HG03460 (cell line): ENCODE measurements around the gene CDH16.
"Not testable (repeated sequence)": the region's sequence is repeated elsewhere in the genome, so short reads cannot be mapped to it uniquely, and the experiment has no call there.

Experiments
- ATAC-seq: cut with Tn5 transposase; IDR thresholded peaks from one replicate; pipeline ENCODE4 v1.9.1; 2021; ENCODE audit not compliant: unreplicated experiment

Gene CDH16

DNA sequence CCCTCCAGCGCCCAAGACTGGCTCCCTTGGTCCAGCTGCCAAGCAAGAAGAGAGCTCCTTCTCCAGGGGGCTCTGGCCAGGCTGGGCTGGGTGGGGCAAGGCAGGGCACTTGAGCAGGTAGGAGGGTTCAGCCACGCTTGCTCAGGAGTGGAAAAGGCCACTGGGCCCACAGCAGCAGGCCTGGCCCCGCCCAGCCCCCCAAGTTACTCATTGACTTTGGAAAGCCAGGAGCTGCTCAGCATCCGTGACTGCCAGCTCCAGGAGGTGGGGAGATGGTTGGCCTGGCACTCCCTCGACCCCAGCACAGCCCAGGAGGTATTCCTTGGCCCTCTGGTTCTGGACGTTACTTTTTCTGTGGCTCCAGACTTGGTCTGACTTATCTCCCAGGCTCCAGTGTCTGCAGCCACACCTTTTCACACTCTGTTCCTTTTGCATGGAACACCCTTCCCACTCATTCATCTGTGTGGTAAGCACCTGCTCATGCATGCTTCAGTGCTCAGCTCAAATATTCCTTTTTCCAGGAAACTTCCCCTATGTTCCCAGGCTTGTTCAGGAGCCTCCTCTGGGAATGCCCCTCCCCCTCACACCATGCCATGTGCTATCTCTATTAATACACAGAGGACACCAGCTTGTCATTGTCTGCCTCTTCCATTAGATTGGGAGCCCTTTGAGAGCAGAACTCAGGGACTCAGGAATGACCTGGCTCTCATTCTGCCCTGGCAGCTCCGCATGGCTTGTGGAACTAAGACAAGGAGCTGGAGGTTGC lies at the start of gene CDH16:
TSS of gene CDH16 (minus strand) at position 83 of the 766 bp plus-strand sequence. CDS start 820 bp downstream, outside the sequence.
- no peak for ATAC-seq

- no peak for ATAC-seq
Observed at GRCh38 chr16:66964049-66964448, 45.4 kb upstream of the CDH16 start.

- ATAC-seq = no peak
Observed at GRCh38 chr16:66961914-66962313, 43.2 kb upstream of the CDH16 start.

DNA sequence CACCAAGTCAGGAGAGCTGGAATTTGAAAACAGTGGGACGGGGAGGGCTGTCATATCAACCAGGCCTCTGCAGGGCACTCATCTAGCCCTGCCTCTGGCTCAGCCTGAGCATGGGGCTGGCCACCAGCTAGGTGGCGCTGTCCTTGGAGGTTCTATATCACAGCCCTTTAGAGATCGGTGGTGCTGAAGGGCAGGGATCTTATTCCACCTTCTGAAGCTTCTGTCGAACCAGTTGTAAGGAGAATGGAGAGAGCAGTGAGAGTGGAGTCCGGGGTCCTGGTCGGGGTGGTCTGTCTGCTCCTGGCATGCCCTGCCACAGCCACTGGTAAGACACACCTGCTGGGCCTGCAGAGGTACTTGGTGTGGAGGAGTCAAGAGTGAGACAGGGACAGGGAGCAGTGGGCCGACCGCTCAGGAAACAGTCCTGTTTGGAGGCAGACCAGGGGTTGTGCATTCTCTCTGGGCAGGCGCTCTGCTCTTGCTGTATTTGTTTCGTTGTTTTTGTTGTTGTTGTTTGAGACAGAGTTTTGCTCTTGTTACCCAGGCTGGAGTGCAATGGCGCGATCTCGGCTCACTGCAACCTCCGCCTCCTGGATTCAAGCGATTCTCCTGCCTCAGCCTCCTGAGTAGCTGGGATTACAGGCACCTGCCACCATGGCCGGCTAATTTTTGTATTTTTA lies 42.5 kb upstream of the CDH16 start, which contains the start of gene CES3:
TSS of gene CES3 (plus strand) at position 202 of the 680 bp plus-strand sequence. CDS start at position 244, 42 bp downstream.
- ATAC-seq = peak; percentile 69

- ATAC-seq = no peak
Observed at GRCh38 chr16:66960270-66960669, 41.6 kb upstream of the CDH16 start.

GRCh38 chr16:66959704-66960161 lies 41.0 kb upstream of the CDH16 start:
- no peak for ATAC-seq

DNA sequence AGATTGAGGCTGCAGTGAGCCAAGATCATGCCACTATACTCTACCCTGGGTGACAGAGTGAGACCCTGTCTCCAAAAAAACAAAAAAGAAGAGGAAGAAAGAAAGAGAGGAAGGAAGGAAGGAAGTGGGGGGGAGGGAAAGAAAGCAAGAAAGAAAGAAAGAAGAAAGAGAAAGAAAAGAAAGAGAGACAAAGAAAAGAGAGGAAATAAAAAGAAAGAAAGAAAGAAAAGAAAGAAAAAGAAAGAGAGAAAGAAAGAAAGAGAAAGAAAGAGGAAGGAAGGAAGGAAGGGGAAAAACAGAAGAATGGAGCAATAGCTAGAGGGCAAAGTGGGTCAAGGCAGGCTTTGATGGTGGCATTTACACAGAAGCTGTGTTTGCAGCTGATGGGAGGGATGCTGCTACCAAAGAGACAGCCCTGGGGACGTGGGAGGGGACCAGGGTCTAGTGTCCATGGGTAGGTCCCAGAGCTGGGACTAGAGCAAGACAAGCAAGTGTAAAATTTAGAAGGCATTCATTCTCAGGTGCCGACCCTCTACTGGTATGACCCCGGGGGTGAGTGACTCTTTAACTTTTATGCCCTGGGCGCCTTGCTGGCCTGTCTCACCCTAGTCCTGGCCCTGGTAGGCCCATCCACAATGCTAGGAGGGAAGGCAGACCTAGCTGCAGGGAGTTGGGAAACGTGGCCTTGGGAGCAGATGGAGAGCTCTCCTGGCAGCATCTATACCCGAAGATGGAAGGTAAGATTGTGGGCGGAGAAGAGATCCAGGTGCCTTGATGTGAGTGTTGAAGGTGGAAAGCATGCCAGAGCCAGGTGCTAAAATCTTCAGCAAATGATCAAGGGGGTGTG lies 40.4 kb upstream of the CDH16 start:
- ATAC-seq = no peak

- ATAC-seq = not testable (repeated sequence)
Observed at GRCh38 chr16:66956154-66956457, 37.4 kb upstream of the CDH16 start.

- not testable (repeated sequence) for ATAC-seq
Observed at GRCh38 chr16:66955363-66956153, 36.9 kb upstream of the CDH16 start.

DNA sequence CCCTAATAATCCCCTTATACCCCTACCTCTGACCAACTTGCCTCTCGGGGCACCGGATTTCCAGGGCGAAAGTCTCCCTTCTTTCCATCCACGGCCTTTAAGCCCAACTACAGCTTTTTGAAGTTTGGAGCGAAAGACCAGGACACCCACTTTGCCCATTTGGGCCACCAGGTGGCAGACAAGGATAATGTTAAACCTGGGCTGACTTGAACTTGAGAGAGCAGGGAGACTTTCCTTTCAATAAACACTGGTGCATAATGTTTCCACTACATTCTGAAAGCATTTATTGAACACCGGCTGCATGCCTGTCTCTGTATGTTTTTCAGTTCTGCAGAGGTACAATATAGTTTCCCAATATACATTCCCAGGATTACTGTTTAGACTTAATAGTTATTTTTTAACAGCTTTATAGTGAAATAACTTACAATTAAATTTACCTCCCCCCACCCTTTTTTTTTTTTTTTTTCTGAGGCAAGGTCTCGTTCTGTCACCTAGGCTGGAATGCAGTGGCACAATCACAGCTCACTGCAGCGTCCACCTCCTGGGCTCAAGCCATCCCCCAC lies 35.5 kb upstream of the CDH16 start:
- peak; percentile 48 for ATAC-seq

DNA sequence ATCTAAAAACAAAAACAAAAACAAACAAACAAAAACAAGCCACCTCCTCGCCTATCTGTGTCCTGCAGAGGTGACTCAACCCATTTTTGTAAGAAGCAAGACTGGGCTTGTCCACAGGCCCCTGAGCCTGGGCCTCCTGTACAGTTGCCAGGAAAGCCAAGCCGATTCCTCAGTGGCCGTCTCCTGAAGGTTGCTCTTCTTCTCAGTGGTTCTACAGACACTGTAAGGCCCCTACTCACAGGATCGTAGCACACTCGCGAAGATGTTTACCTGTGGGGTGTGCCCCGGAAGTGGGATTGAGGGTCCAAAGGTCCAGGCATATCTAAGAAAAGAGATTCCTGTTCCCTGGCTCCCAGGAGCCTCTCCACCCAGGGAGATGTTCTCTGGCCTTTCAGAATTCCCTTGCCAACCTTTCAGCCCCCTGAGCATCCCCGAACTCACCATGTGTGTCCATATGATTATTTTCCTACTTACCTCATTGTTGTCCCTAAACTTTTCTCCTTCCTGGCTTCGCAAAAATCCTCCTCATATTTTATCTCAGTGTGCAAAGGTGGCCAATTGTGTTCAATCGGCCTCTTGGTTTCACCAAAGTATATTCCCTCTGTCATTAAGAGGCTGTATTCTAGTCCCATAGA lies 34.9 kb upstream of the CDH16 start:
- ATAC-seq = no peak

DNA sequence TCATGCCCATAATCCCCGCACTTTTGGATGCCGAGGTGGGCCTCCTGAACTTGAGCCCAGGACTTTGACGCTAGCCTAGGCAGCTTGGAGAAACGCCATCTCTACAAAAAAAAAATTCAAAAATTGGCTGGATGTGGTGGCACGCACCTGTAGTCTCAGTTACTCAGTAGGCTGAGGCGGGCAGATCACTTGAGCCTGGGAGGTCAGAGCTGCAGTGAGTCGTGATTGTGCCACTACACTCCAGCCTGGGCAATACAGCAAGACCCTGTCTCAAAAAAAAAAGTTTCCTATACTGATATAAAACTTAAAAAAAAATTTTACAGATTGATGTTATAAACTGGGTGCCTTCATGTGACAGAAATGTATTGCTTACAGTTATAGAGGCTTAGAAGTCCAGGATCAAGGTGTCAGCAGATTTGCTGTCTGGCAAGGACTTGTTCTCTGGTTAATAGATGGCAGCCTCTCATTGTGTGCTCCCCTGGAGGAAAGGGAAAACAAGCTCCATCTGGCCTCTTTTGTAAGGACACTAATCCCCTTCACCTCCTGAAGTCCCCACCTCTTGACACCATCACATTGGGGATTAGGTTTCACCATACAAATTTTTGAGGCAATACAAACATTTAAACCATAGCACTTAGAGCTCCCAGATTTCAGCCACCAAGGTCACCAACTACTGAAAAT lies 33.9 kb upstream of the CDH16 start:
- no peak for ATAC-seq

- ATAC-seq = no peak
Observed at GRCh38 chr16:66950971-66951790, 32.5 kb upstream of the CDH16 start.

DNA sequence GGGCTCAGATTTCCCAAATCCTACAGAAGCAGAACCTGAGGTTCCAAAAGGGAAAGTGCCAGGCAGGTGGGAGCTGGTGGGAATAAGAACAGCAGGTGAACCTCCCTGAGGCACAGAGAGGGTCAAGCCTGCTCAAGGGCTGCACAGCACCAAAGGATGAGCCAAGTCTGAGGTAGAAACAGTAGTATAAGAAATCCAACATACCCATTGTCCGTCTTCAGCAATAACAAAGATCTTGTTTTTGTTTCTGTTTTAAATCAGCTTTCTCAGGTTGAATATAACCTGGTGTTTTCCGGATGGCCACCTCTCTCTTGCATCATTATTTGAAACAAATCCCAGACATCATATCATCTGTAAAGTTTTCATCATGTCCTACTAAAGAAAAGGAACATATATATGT lies 31.8 kb upstream of the CDH16 start:
- ATAC-seq = no peak

DNA sequence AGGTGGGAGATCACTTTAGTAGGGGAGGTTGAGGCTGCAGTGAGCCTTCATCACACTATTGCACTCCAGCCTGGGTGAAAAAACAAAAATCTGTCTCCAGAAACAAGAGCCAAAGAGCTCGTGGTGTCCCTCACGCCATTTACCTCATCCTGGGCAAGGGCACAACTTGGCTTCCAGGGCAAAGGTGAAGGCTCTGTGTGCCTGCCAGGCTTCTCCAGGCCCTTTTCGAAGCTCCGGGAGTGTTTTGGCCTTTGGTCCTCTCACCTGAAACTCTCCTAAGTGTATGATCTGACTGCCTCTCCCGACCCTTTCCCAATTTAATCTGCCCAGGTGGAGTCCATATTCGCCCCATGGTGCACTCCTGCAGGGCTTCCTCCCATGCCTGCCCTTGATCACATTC lies 30.8 kb upstream of the CDH16 start:
- ATAC-seq = no peak

- ATAC-seq = no peak
Observed at GRCh38 chr16:66948837-66949225, 30.1 kb upstream of the CDH16 start.

- no peak for ATAC-seq
Observed at GRCh38 chr16:66948134-66948836, 29.6 kb upstream of the CDH16 start.
